ENCODE results near the gene ABLIM2. TPM values are rescaled to one million over a fixed set of nuclear protein-coding genes. Genes with fewer than 3 reads are reported as not detected.

ABLIM2 gene
- total and polyA plus RNA-seq, 2 of the 8 experiments (the other 6 are each of a cell fraction or from before 2014, with no cell fraction given): 2.8 to 3.0 TPM

DNA sequence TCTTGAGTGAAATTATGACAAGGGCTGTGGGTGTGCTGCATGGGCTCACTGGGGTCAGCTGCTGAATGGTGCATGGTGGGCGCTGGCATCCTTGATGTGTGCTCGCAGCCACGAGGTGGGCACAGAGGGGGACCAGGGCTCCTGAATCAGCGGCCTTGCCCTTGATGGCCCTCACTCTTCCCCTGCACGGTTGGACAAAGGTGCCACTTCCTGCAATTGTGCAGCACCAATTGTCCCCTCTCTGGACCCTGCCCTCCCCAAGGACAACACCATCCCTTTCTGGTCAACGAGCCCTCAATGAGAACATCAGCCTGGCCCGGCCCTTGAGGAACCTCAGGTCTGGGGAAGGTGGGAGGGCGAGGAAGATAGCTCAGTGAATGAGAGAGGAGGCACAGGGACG, 16.1 kb downstream of the ABLIM2 start:
- Histone ChIP-seq H3K27ac (ENCODE audit: low read depth, low read length) (no peak overlapping the region), H3K9me3 (ENCODE audit: insufficient read depth in 2 of 2, low read depth in 1 of 2, low read length in 1 of 2) (no peaks in the 10 kb centered on the region; a peak in 1 of 4 replicates), H3K79me2 (ENCODE audit: control insufficient read depth in 1 of 2, insufficient read depth in 2 of 2, low read length in 2 of 2) (no peaks in the 10 kb centered on the region), H4K91ac (replicated peaks; ENCODE audit: insufficient read length, low read length) (no peak overlapping the region), H3K14ac (ENCODE audit: insufficient read length) (no peak overlapping the region), H2BK5ac (ENCODE audit: low read depth, low read length) (no peak overlapping the region), H3K4me2 (ENCODE audit: insufficient read depth in 1 of 2, low read depth in 2 of 2, low read length in 2 of 2) (no peak overlapping the region; a peak in 1 of 4 replicates), H3K4ac (replicated peaks; ENCODE audit: insufficient read length, low read depth, low read length) (no peak overlapping the region), H3K79me1 (ENCODE audit: low read depth, low read length) (no peaks in the 10 kb centered on the region), H3K56ac (replicated peaks; ENCODE audit: insufficient read length, low read depth, low read length) (no peak overlapping the region), H4K8ac (ENCODE audit: extremely low read depth, insufficient read depth, low read length) (no peak overlapping the region), H4K20me1 (replicated peaks in 1 of 2; ENCODE audit: control insufficient read depth in 1 of 2, insufficient read depth in 2 of 2, low read length in 2 of 2) (no peaks in the 10 kb centered on the region), H2AFZ (ENCODE audit: low read length) (no peak overlapping the region), H3K27me3 (replicated peaks in 1 of 4; ENCODE audit: control insufficient read depth in 3 of 4, extremely low read depth in 1 of 4, insufficient read depth in 3 of 4, low read length in 3 of 4) (no peaks in the 10 kb centered on the region), H3K18ac (ENCODE audit: extremely low read depth, low read length) (no peak overlapping the region), H2AK5ac (ENCODE audit: low read depth, low read length) (no peak overlapping the region), H3K9ac (replicated peaks in 1 of 4; ENCODE audit: extremely low read depth in 1 of 4, low read depth in 3 of 4, low read length in 3 of 4) (no peak overlapping the region), H3K4me3 (ENCODE audit: extremely low read depth in 1 of 4, insufficient read depth in 2 of 4, low read depth in 3 of 4, low read length in 4 of 4) (no peak overlapping the region), H2BK120ac (replicated peaks; ENCODE audit: low read depth, low read length) (no peak overlapping the region), H3K4me1 (replicated peaks in 1 of 4; ENCODE audit: control insufficient read depth in 3 of 4, insufficient read depth in 4 of 4, low read length in 3 of 4) (peaks cover 0 to 12% (median 9%) of the 10 kb centered on the region in 4 experiments; a peak in 6 of 7 replicates), H3K23ac (ENCODE audit: insufficient read length) (no peak overlapping the region), H2BK15ac (ENCODE audit: low read length) (no peak overlapping the region), H4K5ac (ENCODE audit: insufficient read length, low read depth, low read length) (no peak overlapping the region), H3K23me2 (ENCODE audit: low read depth, low read length) (no peaks in the 10 kb centered on the region), H3K36me3 (ENCODE audit: control insufficient read depth in 2 of 4, insufficient read depth in 4 of 4, low read length in 3 of 4) (no peaks in the 10 kb centered on the region), H2BK12ac (ENCODE audit: low read depth, low read length) (no peak overlapping the region), H2BK20ac (ENCODE audit: low read length) (no peak overlapping the region)
- ChIA-PET POLR2A (ENCODE audit: partially characterized antibody) (interaction anchor here (0.9 to 1.5 kb wide), 3 partner anchors 8 to 33 kb away, joined by 3 to 4 read pairs (median 3); no protein-coding TSS in a partner anchor), CTCF (ENCODE audit: partially characterized antibody) (interaction anchor here (0.9 to 1.2 kb wide), 3 partner anchors 26 to 62 kb away, joined by 3 read pairs; no protein-coding TSS in a partner anchor)
- no peak for DNase-seq (ENCODE audit: low read depth in 1 of 2, low spot score in 2 of 2)
- 91% methylated on average over 8 of the region's 9 CpGs; no CpG with 5 or more reads in 1 of the 2 experiments for WGBS, 2 experiments (ENCODE audit: extremely low coverage in 1 of 2, insufficient coverage in 1 of 2, insufficient read length in 1 of 2, insufficient replicate concordance in 2 of 2, low coverage in 1 of 2, low lambda C conversion rate in 2 of 2, missing lambda C conversion rate in 1 of 2)
- no peak for FAIRE-seq
- TF ChIP-seq GTF2F1 (IDR thresholded peaks at IDR 0.05; ENCODE audit: borderline replicate concordance, low read depth, low read length) (no peak), CREB1 (IDR thresholded peaks at IDR 0.05) (no peak), SAP30 (IDR thresholded peaks at IDR 0.05; ENCODE audit: insufficient read depth, insufficient replicate concordance, low read length) (no peak), BRCA1 (IDR thresholded peaks at IDR 0.05; ENCODE audit: low read depth, low read length) (no peak), SP1 (IDR thresholded peaks at IDR 0.05; ENCODE audit: low read depth, low read length) (no peak), EZH2 (IDR thresholded peaks at IDR 0.05; ENCODE audit: low read depth, low read length, severe bottlenecking) (no peak), TCF12 (IDR thresholded peaks at IDR 0.05; ENCODE audit: low read depth, low read length) (no peak), CTCF (IDR thresholded peaks at IDR 0.05; ENCODE audit: control extremely low read depth in 1 of 3, insufficient read depth in 1 of 3, low read depth in 1 of 3, low read length in 3 of 3) (no peak), YY1 (IDR thresholded peaks at IDR 0.05; ENCODE audit: low read depth, low read length) (no peak), USF2 (IDR thresholded peaks at IDR 0.05; ENCODE audit: low read length) (no peak), EGR1 (IDR thresholded peaks at IDR 0.05; ENCODE audit: borderline replicate concordance, low read depth, low read length) (no peak)

All from H1 (cell line).